RPMI8226 (cell line): Measurements from ENCODE around the gene HPSE2.
"Not testable (repeated sequence)": the region's sequence is repeated elsewhere in the genome, so short reads cannot be mapped to it uniquely, and the experiment has no call there.

Source experiments
- DNase-seq: peaks from one replicate; pipeline ENCODE4 v3.0.0-alpha.2; 2015

Gene HPSE2

DNA sequence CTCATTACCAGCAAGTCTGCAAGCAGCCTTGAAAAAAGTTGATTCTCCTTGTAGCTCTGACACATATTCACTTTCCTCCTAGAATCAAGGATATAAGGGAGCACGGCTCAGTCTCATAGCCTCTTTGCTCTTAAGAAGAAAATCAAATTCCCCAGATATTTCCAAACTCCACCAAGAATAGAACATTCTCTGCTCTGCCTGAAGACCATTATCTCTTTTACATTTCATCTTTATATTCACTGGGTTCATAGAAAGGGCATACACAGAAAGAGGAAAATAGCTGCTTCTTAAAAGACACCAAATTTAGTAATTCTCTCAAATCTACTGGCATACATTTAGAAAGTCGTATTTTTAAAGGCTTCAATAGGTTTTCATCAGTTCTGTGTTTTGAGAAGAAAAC is 92.0 kb downstream of the HPSE2 start:
- no peak for DNase-seq

DNA sequence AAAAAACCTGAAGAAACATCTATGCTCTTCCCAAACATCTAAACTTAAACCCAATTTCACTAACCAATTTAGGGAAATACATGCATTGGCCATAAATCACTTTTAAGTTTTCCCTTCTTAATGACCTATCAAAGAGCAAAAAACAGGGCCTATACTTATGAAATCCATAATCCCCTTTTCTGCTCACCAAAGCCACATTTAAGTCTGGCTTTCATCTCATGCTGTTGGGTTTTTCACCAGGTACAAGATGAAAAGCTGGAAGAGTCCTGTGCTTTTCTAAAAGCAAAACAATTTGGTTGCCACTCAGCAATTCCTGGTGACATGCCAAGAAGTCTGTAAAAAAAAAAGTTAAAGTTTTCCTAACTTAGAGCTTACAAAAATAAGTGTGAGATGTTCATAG is 92.6 kb downstream of the HPSE2 start:
- no peak for DNase-seq

GRCh38 chr10:99132897-99133296 is 102.8 kb downstream of the HPSE2 start:
- not testable (repeated sequence) for DNase-seq

GRCh38 chr10:99125879-99126278 is 109.8 kb downstream of the HPSE2 start:
- DNase-seq: no peak

- no peak for DNase-seq
Observed at GRCh38 chr10:99124376-99124775, 111.3 kb downstream of the HPSE2 start.

GRCh38 chr10:99123851-99124250 is 111.8 kb downstream of the HPSE2 start:
- DNase-seq: no peak

DNA sequence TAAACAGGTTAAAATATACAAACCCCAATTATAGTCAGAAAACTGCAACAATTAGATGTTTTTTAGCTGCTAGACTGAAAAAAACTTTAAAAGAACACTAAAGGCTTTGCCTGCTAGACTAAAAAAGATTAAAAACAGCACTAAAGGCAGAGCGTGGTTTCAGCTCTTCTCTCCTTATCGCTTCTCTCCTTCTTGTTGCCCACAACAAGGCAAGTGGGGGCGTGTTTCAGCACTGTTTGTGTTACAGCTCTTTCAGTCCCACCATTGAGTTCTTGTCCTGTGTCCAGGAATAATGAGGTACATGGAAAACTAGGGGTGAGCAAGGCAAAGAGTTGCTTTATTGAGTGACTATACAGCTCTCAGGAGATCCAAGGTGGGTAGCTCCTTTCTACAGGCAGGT is 112.3 kb downstream of the HPSE2 start:
- no peak for DNase-seq

- no peak for DNase-seq
Observed at GRCh38 chr10:99119258-99119748, 116.3 kb downstream of the HPSE2 start.

GRCh38 chr10:99115703-99116102 is 119.9 kb downstream of the HPSE2 start:
- DNase-seq: no peak

GRCh38 chr10:99085358-99085757 is 150.3 kb downstream of the HPSE2 start:
- DNase-seq: no peak

DNA sequence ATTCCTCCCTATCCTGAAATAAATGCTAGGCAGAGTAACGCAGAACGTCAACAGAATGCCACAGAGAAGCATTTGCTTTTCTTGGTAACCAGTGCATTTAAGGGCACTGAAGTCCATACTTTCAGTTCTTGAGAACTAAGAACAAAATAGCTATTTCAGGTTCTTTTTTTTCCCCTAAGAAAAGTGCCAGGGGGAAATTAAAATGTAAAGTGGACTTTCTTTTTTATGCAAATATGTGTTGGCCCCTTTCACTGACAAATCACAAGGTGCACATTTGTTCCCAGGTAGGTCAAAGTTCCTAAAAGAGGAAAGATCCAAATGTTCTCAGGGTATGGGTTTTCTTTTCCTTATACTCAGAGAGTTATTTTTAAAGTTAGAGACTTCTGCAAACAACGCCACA is 151.5 kb downstream of the HPSE2 start:
- no peak for DNase-seq

DNA sequence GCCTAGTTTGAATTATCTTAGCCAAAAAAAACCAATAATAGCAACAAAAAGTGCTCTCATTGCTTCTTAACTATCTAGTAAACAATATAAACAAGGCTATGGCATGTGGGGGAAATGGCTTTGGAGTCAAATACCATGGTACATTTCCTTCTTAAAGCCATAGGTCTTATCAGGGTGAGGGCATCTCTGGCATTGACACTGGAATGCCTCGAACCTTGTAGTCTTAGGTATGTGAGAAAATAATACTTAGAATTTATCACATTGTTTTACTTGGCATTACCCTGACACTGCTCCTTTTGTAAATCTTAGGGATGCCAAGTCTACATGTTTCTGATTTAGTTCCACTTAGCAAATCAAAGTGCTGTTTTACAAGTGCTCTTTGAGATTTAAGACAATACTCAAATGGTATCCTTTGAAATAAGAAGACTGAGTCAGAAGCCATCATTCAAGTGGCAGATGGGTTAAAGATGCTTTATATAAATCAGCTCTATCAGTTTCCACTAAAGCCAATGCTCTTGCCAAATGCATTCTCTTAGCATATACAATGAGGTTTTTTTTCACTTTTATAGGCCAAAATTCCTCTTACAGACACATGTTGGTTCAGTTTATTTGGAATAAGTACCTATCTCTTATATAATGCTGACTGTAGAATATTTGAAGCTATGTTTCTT is 155.2 kb downstream of the HPSE2 start:
- DNase-seq: no peak

DNA sequence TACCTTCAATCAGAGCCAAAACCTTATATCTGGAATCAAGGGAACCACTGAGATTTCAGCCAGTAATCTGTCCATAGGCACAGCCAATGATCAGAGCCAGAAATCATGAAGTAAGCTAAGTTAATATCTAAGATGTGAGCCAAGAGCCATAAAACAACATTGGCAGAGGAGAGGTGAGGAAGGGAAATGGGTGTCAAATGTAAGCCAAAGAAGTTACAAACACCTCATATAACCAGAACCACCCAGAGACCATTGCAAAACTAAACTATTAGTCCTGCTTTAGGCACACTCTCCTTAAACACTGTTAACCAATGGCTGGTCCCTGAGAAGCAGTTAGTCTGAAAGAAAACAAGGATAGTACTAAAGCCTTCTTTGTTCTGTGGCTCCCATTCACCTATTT is 173.1 kb downstream of the HPSE2 start:
- DNase-seq: no peak

GRCh38 chr10:99058762-99059161 is 176.9 kb downstream of the HPSE2 start:
- DNase-seq: no peak

- no peak for DNase-seq
Observed at GRCh38 chr10:99057936-99058690, 177.5 kb downstream of the HPSE2 start.

- no peak for DNase-seq
Observed at GRCh38 chr10:99045671-99046070, 190.0 kb downstream of the HPSE2 start.

- no peak for DNase-seq
Observed at GRCh38 chr10:99042051-99042771, 193.4 kb downstream of the HPSE2 start.

GRCh38 chr10:99041468-99041867 is 194.2 kb downstream of the HPSE2 start:
- DNase-seq: no peak

GRCh38 chr10:99013885-99014284 is 221.8 kb downstream of the HPSE2 start:
- DNase-seq: no peak

- DNase-seq: no peak
Observed at GRCh38 chr10:99010286-99010685, 225.4 kb downstream of the HPSE2 start.

- no peak for DNase-seq
Observed at GRCh38 chr10:99008054-99008453, 227.6 kb downstream of the HPSE2 start.

DNA sequence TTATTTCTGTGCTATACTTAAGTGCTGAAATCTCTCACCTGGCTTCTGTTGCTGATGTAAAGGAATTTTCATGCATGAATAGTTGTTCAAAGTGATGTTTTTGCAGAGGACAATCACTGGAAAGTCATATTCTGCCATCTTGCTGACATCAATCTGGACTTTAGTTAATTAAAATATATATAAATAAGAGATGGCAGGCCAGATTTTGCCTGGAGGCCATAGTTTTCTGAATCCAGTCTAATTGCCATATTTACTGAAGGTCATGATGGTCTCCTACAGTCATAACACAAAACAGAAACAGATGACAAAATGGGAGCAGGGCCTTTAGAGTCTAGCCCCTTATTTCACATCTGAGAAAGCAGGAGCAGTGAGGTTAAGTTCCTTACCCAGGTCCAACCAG is 228.2 kb downstream of the HPSE2 start:
- no peak for DNase-seq

DNA sequence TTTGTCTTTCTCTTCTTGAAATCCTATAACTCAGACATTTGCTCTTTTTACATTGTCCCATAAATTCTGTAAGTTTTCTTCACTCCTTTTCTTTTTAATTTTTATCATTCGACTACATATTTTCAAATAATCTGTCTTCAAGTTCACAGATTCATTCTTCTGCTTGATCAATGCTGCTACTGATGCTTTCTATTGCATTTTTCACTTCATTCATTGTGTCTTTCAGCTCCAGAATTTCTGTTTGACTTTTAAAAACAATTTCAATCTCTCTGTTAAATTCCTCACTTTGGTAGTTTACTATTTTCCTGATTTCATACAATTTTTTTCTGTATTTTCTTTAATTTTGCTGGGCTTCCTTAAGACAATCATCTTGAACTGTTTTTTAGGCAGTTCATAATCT is 230.4 kb downstream of the HPSE2 start:
- no peak for DNase-seq

- no peak for DNase-seq
Observed at GRCh38 chr10:99004738-99005137, 230.9 kb downstream of the HPSE2 start.
